Activated CD8-positive, alpha-beta memory T cell treated with anti-CD3 and anti-CD28 coated beads for 36 hours (primary cell): ENCODE results near the gene PRKAR1A. TPM values are rescaled to one million over a fixed set of nuclear protein-coding genes. Genes with fewer than 3 reads are reported as not detected.

Experiments
- CTCF ChIA-PET: fragments of 350-600 bp; sonication (Branson Sonifier 250); formaldehyde crosslinking; loops from one replicate; lab custom pipeline; 2021; ENCODE audit warnings: antibody characterized with exemption; lab: Charles Lee
- POLR2A ChIA-PET: fragments of 350-600 bp; sonication (Branson Sonifier 250); formaldehyde crosslinking; loops from one replicate; lab custom pipeline; 2021; ENCODE audit warnings: antibody characterized with exemption; lab: Charles Lee
- total RNA-seq, 2 experiments: library from RNA; stranded (reverse); gene quantifications; one replicate each; pipeline ENCODE4 v1.2.3, GENCODE V29; 2021

PRKAR1A gene
- total RNA-seq, 2 experiments from 2014 or later, result 181 to 182 TPM

DNA sequence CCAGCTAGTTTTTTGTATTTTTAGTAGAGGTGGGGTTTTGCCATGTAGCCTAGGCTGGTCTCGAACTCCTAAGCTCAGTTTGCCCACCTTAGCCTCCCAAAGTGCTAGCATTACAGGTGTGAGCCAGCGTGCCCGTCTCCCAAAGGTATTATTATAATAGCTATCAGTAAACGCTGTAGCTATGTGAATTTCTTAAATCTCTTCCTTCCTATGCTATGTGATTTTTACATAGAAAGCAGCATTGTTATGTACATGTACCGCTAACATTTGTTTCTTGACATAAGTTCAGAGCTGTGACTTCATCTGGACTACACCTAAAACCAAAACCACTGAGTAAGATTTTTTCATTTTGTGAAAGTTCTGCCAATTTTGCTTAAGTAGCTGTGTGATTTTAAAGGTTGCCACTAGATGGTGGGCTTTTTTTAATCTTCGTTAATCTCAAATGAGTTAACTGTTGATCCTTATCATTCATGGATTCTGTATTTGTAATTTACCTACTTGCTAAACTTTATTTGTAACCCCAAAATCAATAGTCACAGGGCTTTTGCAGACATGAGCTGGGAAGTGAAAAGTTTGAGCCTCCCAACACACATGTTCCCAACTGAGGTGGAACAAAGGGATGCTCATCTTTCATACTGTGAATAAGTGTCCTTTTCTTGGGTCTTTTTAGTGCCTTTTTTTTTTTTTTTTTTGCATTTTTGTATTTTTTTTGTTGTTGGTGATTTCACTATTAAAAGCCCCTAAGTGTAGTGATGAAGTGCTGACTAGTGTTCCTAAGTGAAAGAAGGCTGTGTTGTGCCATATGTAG is 21.9 kb downstream of the PRKAR1A start:
- ChIA-PET POLR2A (no interaction called here), CTCF (interaction anchor here (1.2 kb wide), 1 partner anchor 22 kb away, joined by 3 read pairs; the partner anchor contains the start of gene PRKAR1A)

DNA sequence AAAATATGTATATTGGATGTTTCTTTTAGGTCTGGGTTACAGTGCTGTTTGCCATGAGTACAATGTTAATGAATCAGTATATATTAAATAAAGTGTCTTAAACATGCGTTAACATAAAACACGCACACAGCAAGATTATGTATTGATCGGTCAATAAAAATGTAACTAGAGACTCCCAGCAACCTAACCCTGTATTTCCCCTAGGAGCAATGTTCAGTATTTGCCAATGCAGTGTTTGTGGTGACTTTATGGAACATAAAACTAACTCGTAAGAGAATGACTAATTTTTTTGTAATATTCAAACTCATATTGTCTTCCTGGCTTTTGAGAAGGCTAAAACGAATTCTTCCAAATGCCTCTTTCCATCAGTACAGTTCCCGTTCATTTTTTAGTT is 22.5 kb downstream of the PRKAR1A start:
- ChIA-PET POLR2A (no interaction called here), CTCF (no interaction called here)

DNA sequence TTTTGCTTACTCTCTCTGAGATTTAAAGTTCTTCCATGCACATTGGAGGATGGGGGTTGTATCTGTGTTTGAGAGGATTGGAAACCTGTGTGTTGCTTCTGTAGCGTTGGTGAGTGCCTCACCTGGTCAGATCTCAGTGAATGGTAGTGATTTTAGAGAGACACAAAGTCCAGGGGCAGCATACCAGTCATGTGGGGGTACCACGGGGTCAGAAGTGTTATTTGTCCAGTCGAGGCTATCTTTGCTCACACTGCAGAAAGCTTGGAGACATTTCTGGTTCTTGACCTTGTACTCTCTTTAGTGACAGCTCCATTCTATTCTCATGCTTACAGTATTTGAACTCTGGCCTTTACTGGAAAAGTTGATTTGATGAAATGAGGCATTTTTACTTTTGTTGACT is 23.7 kb downstream of the PRKAR1A start:
- ChIA-PET POLR2A (no interaction called here), CTCF (no interaction called here)

DNA sequence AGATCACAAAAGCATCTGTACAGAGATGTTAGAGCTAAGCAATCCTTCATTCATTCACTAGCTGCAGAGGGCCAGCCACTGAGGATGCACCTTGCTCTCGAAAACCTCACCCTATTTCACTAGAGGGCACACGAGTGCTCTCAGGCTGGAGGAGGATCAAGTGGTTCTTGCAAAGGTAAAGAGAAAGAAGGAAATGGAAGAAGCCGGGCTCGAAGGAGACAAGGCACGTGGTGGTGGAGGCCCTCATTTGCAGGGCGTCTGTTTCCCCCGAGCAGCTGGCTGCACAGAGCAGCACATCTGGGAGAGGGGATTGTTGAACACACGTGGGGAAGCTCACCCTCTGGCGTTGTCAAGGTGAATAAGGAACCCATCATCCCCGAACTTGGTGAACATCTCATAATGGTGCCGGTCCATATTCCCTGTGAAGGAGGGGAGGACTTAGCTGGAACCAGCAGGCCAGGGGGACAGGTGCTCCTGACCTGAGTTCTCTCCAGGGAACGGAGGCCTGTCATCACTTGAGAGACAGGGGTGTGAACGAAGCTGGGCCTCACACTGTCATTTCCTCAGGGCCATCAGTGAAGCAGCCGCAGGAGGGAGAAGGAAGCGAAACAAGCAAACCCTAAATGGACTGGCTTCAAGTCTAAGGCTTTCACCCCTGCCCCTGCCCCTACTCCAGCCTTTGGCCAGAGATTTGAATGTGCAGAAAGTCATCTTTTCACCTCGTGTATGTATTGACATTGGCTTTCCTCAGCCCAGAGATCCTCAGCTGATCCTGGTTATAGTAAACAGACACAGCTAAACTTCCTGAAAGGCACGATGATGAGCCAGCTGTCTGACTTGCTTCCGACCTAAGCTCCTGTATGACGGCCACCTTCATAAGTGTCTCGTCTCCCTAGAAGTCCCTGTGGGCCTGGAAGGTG is 27.6 kb downstream of the PRKAR1A start:
- POLR2A ChIA-PET, result interaction anchor here (0.6 kb wide), 1 partner anchor 51 kb away, joined by 6 read pairs; no protein-coding TSS in a partner anchor
- CTCF ChIA-PET, result interaction anchor here (0.5 kb wide), 1 partner anchor 13 kb away, joined by 3 read pairs; no protein-coding TSS in a partner anchor

DNA sequence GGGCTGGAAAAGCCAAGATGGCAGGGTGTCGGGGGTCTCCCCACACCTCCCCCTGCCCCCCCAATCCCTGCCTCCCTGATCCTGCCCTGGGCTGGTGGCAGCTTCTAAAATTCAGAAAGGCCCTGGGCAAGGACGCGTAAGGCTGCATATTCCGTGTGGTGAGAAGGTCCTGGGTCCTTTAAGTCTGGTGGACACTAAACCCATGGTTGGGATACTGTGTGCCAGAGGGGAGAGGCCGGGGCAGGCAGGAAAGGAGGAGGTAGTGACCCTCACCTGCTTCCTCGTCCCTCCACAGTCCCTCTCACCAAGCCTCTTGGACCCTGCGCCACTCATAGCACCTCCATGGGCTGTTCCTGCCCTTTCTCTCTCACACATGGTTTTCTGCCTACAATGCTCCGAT is 28.8 kb downstream of the PRKAR1A start:
- ChIA-PET POLR2A (no interaction called here), CTCF (no interaction called here)

DNA sequence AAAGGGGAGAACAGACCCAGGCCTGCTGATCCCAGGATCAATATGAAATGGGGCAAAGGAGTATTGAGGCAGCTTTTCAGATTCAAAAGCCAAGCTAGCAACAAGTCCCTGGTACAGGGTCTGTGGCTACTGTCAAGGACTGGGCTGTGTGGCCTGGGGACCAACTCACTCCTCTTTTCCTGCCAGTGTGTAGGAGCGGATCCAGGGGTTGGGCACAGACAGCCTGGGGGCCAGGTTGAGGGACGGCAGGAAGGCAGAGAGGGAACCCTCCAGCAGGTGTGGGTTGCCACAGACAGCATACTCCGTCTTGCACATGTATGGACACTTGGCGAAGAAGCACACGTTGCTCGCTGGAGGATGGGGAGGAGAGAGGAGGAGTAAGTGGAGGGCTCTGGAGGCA is 29.6 kb downstream of the PRKAR1A start:
- CTCF ChIA-PET, result no interaction called here
- POLR2A ChIA-PET, result no interaction called here

DNA sequence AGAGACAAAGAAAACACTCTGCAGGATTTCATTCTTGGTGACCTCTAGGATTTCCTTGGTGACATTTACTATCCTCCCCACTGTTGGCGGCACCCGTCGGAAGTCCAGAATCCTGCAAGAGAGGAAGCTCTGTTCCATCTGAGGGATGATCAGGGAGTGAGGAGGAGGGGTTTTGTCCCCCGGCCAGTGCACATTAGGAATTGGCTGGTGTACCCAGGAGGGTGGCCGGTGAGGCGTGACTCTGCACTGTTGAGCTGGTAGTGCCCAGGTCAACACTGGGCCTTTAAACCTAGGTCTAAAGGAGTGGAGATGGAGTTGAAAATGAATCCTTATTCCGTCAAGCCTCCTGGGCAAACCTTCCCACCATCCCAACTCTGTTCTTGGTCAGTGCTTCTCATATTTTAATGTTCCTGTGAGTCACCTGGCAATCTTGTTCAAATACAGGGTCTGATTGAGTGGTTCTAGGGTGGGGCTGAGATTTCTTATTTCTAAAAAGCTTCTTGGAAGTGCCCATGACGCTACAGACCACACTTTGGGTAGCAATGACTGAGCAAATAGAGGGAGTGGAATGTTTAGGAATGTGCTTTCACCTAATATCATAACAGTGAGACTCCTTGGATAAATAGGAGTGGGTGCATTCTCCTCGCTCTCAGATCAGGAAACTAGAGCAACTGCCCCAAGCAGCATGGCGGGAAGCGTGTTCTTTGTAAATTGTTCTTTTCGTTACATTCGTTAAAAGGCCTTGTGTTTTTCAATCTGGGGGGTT is 30.7 kb downstream of the PRKAR1A start:
- CTCF ChIA-PET, result no interaction called here

DNA sequence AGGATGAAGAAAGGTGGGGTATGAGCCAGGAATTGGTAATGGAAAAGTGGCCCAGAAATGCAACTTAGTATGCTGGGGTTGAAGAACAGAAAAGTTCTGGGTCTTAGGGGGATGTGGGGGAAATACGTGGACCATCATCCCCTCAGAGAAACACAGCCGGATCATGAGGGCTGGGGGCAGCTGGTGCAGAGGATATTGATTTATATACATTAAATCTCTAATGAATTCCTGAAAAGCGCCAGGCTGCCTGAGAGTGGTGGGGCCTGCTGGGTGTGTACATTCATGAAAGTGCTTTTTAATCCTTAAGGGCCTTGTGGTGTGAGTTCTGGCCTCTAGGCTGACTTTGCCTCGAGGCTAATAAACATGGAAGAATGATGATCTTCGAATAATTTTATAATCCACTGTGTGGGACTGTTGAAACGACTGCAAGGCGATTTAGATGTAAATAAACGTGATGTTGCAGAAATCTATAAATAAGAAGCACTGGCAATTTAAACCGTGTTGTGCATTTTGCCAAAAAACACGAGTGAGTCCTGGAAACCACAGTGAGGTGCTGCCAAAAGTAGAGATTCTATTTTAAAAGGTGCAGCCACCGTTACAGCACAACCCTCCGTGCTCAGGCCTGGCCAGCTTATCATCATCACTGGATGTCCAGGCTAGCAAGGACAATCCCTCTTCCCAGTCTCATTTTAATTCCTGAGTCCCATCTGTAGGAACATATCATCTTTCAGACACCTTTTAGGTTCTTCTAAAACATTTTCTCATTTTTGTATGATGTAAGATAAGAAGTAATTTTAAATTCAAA is 32.1 kb downstream of the PRKAR1A start:
- CTCF ChIA-PET, result no interaction called here

More for the DNA sequence above, 30.7 kb downstream of the PRKAR1A start:
- POLR2A ChIA-PET, result no interaction called here

DNA sequence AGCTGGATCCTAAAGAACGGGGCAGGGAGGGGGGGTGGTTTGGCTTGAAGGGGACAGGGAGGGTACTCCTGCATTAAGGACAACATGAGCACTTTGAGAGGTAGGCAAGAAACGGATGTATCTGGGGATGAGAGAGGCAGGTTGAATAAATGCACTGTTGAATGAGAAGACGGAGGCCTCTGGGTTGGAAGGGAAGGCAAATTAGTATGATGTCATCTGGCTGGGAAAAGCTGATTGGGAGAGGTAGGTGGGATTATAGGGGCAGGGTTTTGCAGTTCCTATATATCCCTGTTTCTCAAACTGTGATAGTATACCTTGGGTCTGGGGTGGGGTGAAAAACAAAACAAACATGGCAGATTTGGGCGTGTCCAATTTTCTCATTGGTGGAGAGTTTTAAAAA is 44.3 kb downstream of the PRKAR1A start:
- POLR2A ChIA-PET, result no interaction called here
- CTCF ChIA-PET, result no interaction called here

More for the DNA sequence above, 32.1 kb downstream of the PRKAR1A start:
- POLR2A ChIA-PET, result no interaction called here

DNA sequence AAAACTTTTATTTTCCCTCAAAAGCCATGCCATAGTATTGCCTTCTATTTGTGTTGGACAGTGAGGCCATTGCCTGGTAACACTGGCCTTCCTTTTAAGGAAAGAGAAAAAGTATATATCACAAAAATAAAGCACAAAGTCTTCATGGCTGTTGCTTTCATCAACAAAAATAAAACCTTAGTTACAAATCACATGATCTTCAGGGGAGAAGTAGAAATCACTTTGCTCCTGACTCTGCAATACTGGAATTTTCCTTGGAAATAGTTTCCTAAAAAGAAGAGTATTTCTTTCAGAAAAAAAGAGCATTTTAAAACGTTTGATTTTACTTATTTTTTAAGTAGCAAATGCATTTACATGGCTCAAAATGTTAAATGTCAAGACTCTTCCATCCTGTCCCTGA is 47.1 kb downstream of the PRKAR1A start:
- POLR2A ChIA-PET, result no interaction called here
- CTCF ChIA-PET, result no interaction called here

DNA sequence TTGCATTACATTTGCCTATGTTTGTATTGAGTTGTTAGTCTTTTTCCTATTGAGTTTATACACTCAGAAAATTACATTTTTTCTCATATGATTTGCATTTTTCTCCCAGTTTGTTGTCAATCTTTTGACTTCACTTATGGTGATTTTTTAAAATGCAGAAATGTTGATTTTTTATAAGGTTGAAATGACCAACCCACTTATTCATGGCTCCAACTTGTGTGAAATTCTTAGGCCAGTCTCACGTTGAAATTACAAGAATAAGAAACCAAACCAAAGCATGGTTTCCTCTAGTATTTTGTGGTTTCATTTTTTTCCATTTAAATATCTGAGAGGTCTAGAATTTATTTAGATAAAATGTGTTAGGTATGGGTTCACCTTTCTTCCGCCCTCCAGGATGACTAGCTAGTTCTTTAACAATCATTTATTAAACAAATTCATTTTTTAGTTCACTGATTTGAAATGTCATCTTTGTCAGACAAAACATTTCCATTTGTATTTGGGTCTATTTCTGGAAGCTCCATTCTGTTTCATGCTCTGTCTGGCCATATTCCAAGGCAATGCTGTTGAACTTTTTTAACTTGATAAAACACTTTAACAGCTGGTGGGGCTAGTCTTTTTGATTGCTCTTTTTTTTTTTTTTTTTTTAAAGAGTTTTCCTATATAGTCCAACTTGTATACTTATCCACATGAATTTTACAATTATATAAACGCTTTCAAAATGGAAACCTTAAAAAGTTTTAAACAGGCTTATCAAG is 48.9 kb downstream of the PRKAR1A start:
- POLR2A ChIA-PET, result no interaction called here
- CTCF ChIA-PET, result interaction anchor here (0.7 kb wide), 1 partner anchor 1857 kb away, joined by 3 read pairs; no protein-coding TSS in a partner anchor

DNA sequence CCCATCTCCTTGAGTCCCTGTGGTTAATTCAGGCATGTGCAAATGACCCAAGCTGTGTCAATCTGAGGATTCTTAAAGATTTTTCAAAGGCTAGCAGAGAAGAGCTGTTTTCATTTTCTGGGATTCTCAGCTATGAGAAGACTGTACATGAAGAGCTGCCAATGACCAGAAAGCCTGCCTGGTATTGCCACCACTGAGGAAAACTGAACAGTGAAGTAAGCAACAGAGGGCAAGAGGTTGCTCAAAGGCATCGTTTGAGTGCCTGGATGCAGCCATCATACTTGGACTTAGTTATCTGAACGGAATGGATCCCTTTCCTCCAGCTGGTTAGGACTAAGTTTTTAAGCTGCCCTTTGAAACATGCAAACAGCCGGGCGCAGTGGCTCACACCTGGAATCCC is 50.5 kb downstream of the PRKAR1A start:
- CTCF ChIA-PET, result no interaction called here
- POLR2A ChIA-PET, result no interaction called here

DNA sequence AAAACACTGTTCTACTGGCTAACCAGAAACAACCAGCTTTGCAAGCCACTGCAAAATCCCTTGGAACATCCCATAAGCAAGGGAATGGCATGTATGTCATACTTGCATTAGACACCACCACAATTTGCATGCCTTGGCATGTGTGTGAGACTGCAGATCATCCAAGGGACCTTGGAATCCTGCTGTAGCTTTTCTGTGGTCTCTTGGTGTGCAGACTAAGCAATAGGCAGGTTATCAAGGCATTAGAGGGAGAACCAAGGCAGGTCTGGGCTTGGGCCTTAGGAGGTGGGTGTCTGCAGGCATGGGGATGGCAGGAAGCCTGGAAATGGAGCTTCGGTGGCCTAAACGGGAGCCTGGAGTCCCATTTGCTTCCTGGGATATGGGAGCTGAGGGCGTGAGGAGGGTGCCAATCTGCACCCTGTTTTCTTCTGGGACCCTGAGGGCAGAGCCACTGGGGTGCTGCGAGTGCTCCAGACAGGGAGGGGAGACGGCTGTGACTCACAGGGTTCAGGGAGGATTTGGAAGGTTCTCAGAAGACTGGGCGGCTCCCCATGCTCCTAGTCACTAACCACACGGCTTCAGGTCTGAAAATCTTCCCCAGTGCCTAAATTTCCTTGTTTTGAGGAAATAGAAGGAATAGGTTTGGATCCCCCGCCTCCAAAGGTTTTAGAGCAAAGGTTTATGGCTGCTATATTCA is 52.3 kb downstream of the PRKAR1A start:
- CTCF ChIA-PET, result no interaction called here

DNA sequence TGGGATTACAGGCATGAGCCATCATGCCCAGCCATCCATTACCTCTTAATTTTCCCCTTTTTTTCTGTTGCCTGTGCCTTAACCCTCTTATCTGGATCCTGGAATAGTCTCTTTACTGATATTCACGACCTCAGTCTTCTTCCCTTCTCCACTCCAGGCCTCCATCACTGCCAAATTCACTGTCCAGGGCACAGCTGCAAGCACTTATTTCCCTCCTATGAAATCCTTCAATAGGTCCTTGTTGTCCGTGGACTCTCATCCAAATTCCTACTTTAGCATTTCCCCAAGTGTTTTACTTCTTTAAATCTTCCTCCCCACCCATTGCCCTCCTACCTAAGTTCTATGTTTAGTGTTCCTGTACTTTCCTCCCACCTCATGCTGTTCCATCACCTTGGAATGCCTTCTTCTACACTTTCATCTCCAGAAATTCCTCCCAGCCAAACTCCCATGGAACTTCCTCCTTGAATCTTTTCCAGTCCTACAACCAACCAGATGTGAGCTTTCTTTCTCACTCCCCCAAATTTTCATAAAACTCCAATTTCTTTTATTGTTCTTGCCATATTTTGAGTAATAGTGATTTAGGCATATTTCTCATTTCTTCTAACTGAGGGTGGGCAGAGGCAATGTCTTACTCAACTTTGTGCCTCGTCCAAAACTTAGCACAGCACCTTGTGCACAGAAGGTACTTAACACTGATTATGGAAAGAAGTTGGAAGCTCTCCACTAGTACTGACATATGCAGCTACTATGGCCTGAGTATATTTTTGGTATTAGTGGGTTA is 53.6 kb downstream of the PRKAR1A start:
- ChIA-PET POLR2A (no interaction called here), CTCF (no interaction called here)

More for the DNA sequence above, 52.3 kb downstream of the PRKAR1A start:
- POLR2A ChIA-PET, result interaction anchor here (0.6 kb wide), 1 partner anchor 69 kb away, joined by 3 read pairs; no protein-coding TSS in a partner anchor

DNA sequence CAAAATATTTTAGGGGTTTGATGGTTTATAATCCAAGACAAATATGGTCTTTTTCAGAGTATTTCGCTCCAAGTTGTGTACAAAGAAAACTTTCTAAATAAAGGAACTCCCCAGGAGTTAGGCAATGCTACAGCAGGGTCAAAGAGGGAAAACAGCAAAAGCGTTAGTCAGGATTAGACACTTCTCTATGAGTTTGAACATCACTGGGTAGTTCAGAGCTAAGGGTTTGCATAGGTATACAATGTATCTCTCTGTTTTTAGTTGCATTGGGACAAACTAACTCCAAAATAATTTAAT is 54.2 kb downstream of the PRKAR1A start:
- CTCF ChIA-PET, result no interaction called here

DNA sequence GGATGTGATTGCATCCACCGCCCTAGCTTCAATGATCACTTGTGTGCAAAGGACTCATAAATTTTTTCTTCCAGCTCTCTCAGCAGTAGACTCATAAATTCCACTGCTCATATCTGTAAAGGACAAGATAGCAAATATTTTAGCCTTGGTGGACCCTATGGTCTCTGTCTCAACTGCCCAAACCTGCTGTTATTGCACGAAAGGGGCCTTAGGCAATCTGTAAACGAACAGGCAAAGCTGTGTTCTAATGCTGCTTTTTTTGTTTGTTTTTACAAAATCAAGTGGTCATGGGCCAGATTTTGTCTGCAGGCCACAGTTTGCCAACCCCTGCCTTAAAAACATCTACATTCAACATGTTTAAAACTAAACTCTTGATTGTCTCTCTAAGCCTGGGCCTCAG is 54.8 kb downstream of the PRKAR1A start:
- CTCF ChIA-PET, result no interaction called here

More for the DNA sequence above, 54.2 kb downstream of the PRKAR1A start:
- POLR2A ChIA-PET, result no interaction called here

DNA sequence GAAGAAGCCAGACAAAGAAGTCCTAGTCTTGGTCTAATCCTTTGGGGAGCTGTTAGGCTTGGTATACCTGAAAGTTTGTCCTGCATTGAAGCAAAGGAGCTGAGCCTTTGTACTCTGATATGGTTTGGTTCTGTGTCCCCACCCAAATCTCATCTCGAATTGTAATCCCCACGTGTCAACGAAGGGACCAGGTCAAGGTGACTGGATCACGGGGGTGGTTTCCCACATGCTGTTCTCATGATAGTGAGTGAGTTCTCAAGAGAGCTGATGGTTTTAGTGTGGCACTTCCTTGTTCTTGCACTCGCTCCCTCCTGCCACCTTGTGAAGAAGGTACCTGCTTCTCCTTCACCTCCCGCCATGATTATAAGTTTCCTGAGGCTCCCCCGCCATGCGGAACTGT is 55.4 kb downstream of the PRKAR1A start:
- ChIA-PET POLR2A (no interaction called here), CTCF (no interaction called here)

More for the DNA sequence above, 54.8 kb downstream of the PRKAR1A start:
- POLR2A ChIA-PET, result no interaction called here
